Retinal pigment epithelial cell (primary cell): ENCODE measurements around the gene CD247.

ENCODE experiments used
- DNase-seq: peaks from one replicate; pipeline ENCODE4 v3.0.0-alpha.2; 2010; ENCODE audit warnings: low read depth
- H3K4me3 ChIP-seq: 2 replicates; pipeline ENCODE4 v1.5.1; 2011; ENCODE audit warnings: mild to moderate bottlenecking, low read length, control low read depth, moderate library complexity
- TF ChIP-seq, protein P1 (sequence below): conservative IDR thresholded peaks from 2 replicates; pipeline ENCODE4 v1.5.1; 2011; ENCODE audit warnings: low read depth, low read length, control low read depth, inconsistent platforms

Gene CD247

DNA sequence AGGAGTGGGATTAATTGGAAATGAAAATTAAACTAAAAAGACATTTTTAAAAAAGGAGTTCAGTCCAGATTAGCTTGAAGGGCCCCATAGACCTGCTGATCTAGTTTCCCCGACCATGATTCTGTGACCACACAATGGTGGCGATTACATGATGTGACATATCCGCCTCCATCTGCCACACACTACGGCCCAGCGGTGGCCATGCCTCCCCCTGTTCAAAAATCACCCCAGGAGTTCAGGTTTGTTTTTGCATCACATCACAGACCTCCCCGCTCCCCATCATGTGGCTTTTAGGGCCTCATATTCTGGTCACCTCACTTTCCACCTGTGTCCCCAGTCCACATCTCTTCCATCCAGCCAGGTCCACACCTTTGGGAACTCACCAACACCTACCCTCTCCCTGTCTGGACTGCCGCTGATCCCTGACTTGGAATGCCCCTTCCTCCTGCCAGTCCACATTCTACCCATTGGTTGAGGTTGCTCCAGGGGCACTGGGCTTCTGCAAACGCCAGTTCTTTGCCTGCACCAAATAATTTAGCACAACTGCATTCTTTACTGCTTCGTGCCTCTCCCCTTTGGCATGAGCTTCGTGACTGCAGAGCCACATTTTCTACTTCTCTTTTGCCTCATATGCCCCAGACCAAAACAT lies 38.9 kb downstream of the CD247 start:
- no peak for DNase-seq
- H3K4me3 ChIP-seq = no peak overlapping the region
- TF ChIP-seq, protein P1, sequence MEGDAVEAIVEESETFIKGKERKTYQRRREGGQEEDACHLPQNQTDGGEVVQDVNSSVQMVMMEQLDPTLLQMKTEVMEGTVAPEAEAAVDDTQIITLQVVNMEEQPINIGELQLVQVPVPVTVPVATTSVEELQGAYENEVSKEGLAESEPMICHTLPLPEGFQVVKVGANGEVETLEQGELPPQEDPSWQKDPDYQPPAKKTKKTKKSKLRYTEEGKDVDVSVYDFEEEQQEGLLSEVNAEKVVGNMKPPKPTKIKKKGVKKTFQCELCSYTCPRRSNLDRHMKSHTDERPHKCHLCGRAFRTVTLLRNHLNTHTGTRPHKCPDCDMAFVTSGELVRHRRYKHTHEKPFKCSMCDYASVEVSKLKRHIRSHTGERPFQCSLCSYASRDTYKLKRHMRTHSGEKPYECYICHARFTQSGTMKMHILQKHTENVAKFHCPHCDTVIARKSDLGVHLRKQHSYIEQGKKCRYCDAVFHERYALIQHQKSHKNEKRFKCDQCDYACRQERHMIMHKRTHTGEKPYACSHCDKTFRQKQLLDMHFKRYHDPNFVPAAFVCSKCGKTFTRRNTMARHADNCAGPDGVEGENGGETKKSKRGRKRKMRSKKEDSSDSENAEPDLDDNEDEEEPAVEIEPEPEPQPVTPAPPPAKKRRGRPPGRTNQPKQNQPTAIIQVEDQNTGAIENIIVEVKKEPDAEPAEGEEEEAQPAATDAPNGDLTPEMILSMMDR = no peak

DNA sequence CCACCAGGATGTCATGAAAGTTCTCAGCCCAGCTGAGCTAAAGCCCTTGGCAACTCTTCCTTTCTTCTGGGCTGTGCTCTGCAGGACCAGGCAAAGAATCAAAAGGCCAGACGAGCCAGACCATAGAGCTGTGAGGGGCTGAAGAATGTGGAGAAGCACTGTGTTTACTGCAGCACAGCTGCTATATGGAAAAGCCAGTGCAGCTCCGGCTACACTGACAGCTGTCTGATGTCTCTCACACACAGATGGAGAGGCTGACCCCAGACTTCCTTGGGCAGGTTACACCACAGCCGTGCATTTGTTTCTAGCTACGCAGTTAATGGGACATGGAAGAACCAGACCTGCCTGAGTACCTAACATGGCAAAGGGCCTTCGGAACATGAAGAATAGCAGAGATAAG lies 40.3 kb downstream of the CD247 start:
- no peak overlapping the region for H3K4me3 ChIP-seq
- no peak for DNase-seq
- TF ChIP-seq, protein P1 = no peak

DNA sequence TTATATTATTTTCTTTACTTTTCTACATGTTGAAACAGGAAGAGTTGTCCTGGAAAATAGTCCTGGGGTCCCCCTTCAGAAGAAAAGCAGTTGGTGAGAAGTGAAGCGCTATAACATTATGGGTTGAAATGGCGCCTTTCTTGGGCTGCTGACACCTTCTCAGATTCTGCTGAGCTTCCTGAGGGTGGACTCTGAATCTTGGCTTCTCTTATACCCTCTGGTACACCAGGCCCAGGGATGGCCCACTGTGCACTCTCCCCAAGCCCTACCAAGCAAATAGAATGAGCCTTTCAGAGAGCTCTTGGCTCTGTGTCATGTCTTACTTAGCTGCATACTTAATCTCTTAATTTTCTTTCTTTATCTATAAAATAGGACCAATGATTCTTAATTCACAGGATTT lies 42.3 kb downstream of the CD247 start:
- TF ChIP-seq, protein P1 = no peak
- no peak overlapping the region for H3K4me3 ChIP-seq
- DNase-seq = no peak

DNA sequence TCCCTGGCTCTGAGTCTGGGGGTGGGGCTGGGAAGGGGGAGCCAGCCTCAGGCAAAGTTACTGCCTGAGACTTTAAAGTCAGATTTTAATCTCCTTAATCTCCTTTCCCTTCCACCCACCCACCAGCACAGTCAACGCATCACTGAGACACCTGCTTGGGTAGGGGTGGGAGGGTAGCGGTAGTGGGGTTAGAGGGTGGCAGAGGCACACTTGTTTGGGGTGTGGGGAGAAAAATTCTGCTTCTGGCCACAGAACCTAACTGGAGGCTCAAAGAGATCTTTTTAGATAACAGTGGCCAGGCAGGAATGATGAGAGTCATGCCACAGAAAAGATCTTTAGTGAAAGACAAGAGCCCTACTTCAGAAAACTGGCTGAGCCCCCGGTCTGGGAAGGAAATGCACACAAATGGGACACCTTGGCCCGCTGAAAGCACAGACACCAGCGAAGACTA lies 44.1 kb downstream of the CD247 start:
- TF ChIP-seq, protein P1 = no peak
- H3K4me3 ChIP-seq = no peak overlapping the region
- DNase-seq = no peak

DNA sequence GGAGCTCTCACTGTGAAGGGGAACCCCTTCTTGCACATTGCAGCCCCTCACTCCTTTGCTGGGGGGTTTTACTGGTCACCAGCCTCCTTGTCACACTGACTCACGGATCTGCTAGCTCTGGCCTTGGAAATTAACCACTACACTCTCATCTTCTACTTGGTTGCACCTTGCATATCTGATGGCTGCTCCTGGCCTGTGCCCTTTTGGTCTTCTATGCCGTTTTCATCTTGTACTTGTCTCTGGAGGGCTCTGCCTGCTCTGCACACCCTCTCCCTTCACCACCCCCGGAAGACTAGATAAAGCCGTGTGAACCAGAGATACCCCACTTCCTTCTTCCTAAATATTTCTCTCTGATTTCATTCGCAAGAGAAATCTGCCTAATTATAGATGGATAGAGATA lies 44.6 kb downstream of the CD247 start:
- no peak overlapping the region for H3K4me3 ChIP-seq
- DNase-seq = no peak
- TF ChIP-seq, protein P1 = no peak

DNA sequence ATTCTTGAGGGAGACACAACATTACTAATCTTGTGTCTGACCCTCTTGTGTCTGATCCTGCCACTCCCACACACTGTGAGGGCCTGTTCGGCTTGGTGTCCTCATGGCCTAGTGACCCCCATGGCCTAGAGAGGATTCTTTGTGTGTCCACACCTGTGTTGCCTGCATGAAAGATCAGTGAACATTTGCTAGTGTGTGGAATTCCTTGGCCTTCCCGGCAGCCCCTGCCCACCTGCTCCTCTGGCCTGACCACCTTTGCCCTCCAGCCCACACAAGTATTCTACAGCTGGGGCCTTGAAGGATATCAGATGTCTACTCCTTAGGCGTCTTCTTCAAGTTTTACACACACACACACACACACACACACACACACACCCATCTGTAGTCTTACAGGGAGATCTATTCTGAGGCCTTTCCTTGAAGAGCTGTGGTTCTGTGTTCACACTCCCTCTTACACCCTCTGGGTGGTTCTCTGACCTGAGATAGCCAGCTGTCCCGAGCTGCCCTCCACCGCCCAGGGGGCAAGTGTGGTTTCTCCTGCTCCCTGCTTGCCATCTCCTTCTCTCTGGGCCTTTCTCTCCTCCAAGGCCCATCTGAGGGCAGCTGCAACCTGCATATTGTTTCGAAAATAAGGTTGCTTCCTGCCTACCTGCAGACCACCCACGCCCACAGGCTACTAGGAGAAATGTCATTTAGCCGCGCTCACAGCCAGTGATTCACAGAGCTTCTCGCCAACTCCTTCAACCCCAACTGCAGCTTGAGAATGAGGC lies 45.4 kb downstream of the CD247 start:
- TF ChIP-seq, protein P1 = no peak
- no peak overlapping the region for H3K4me3 ChIP-seq
- no peak for DNase-seq

DNA sequence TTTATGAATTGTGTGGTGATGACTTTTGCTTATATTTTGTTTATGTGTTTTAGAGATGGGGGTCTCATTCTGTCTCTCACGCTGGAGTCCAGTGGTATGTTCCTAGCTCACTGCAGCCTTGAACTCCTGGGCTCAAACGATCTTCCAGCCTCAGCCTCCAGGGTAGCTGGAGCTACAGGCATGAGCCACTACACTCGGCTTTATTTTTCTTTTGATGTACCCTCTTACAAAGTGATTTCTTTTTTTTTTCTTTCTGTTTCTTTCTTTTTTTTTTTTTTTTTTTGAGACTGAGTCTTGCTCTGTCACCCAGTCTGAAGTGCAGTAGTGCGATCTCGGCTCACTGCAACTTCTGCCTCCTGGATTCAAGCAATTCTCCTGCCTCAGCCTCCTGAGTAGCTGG lies 46.8 kb downstream of the CD247 start:
- TF ChIP-seq, protein P1 = no peak
- no peak overlapping the region for H3K4me3 ChIP-seq
- DNase-seq = no peak
